Skeletal muscle tissue (tissue), 4 donors: ENCODE results near the gene BCL7B. TPM values are rescaled to one million over a fixed set of nuclear protein-coding genes. Genes with fewer than 3 reads are reported as not detected.

Experiments used
- H3K27ac ChIP-seq: one replicate; pipeline ENCODE4 v1.7.0; 2013; ENCODE audit warnings: mild to moderate bottlenecking, low read depth, low read length, inconsistent platforms
- H3K27me3 ChIP-seq, 3 donors: one replicate each; pipeline ENCODE4 v1.7.0; 2013; ENCODE audit warnings: low read length in 3 of 3; ENCODE audit not compliant: control insufficient read depth in 3 of 3, insufficient read depth in 3 of 3
- H3K36me3 ChIP-seq, 3 donors: one replicate each; pipeline ENCODE4 v1.7.0; 2013; ENCODE audit warnings: low read length in 3 of 3; ENCODE audit not compliant: control insufficient read depth in 3 of 3, insufficient read depth in 3 of 3
- H3K4me1 ChIP-seq, 3 donors: one replicate each; pipeline ENCODE4 v1.7.0; 2013; ENCODE audit warnings: low read length in 3 of 3, mild to moderate bottlenecking in 3 of 3; ENCODE audit not compliant: control insufficient read depth in 3 of 3, insufficient read depth in 3 of 3
- H3K4me3 ChIP-seq, 3 donors: one replicate each; pipeline ENCODE4 v1.7.0; 2013; ENCODE audit warnings: low read length in 3 of 3
- H3K9ac ChIP-seq, 3 donors: one replicate each; pipeline ENCODE4 v1.7.0; 2013; ENCODE audit warnings: low read length in 3 of 3, mild to moderate bottlenecking in 3 of 3, moderate library complexity in 2 of 3, low read depth in 1 of 3
- H3K9me3 ChIP-seq, 3 donors: one replicate each; pipeline ENCODE4 v1.7.0; 2013; ENCODE audit warnings: low read length in 3 of 3; ENCODE audit not compliant: control insufficient read depth in 3 of 3
- total RNA-seq: library from RNA; depleted of rRNA; stranded (reverse); fragments of >200 nt; gene quantifications from one replicate; pipeline ENCODE4 v1.2.3, GENCODE V29; 2014
- donor health status: Osteomylitis.

Gene BCL7B
- total RNA-seq, 1 donor from 2014 or later = 6.8 TPM

- H3K27ac ChIP-seq = peak overlapping the region; percentile 86
- H3K9me3 ChIP-seq = no peaks in the 10 kb centered on the region
- H3K4me3 ChIP-seq = peak overlapping the region; percentile 54 to 86 (median 85)
- H3K4me1 ChIP-seq = peaks cover 27 to 32% (median 31%) of the 10 kb centered on the region in 3 donors
- peaks cover 0 to 5% (median 0%) of the 10 kb centered on the region in 3 donors for H3K36me3 ChIP-seq
- H3K9ac ChIP-seq = peak overlapping the region; percentile 68 to 87 (median 79)
- H3K27me3 ChIP-seq = no peaks in the 10 kb centered on the region
Measured at GRCh38 chr7:73521636-73522104, 35.8 kb downstream of the BCL7B start.

GRCh38 chr7:73520673-73521635 is 36.5 kb downstream of the BCL7B start:
- Histone ChIP-seq H3K27me3 (no peaks in the 10 kb centered on the region), H3K4me1 (peaks cover 27 to 32% (median 31%) of the 10 kb centered on the region in 3 donors), H3K4me3 (peak overlapping the region; percentile 64 to 86 (median 85)), H3K36me3 (peaks cover under 1 to 5% (median 3%) of the 10 kb centered on the region in 3 donors), H3K27ac (peak overlapping the region; percentile 86), H3K9ac (peak overlapping the region; percentile 48 to 87 (median 79)), H3K9me3 (no peaks in the 10 kb centered on the region)

- Histone ChIP-seq H3K4me1 (peaks cover 27 to 32% (median 31%) of the 10 kb centered on the region in 3 donors), H3K36me3 (peaks cover 5 to 10% (median 7%) of the 10 kb centered on the region in 3 donors), H3K4me3 (peak overlapping the region; percentile 56 to 86 (median 64)), H3K9me3 (no peaks in the 10 kb centered on the region), H3K27me3 (no peaks in the 10 kb centered on the region), H3K9ac (peak overlapping the region; percentile 48 to 87 (median 79)), H3K27ac (peak overlapping the region; percentile 86)
Measured at GRCh38 chr7:73519867-73520672, 37.4 kb downstream of the BCL7B start.

GRCh38 chr7:73518470-73518869 is 39.0 kb downstream of the BCL7B start:
- H3K36me3 ChIP-seq = peaks cover 5 to 13% (median 11%) of the 10 kb centered on the region in 3 donors
- H3K9me3 ChIP-seq = no peaks in the 10 kb centered on the region
- H3K9ac ChIP-seq = no peak overlapping the region
- H3K4me1 ChIP-seq = peaks cover 27 to 32% (median 31%) of the 10 kb centered on the region in 3 donors
- no peaks in the 10 kb centered on the region for H3K27me3 ChIP-seq
- peak overlapping the region in 1 of 3 donors; percentile 36 for H3K4me3 ChIP-seq
- no peak overlapping the region for H3K27ac ChIP-seq

- Histone ChIP-seq H3K9ac (no peak overlapping the region), H3K9me3 (no peaks in the 10 kb centered on the region), H3K27me3 (no peaks in the 10 kb centered on the region), H3K4me3 (no peak overlapping the region), H3K4me1 (peaks cover 23 to 32% (median 27%) of the 10 kb centered on the region in 3 donors), H3K27ac (no peak overlapping the region), H3K36me3 (peaks cover 5 to 13% (median 11%) of the 10 kb centered on the region in 3 donors)
Measured at GRCh38 chr7:73517241-73517995, 40.1 kb downstream of the BCL7B start.

GRCh38 chr7:73515178-73515577 is 42.3 kb downstream of the BCL7B start:
- H3K9me3 ChIP-seq = no peaks in the 10 kb centered on the region
- no peak overlapping the region for H3K9ac ChIP-seq
- no peaks in the 10 kb centered on the region for H3K27me3 ChIP-seq
- H3K4me1 ChIP-seq = peaks cover 17 to 23% (median 22%) of the 10 kb centered on the region in 3 donors
- no peak overlapping the region for H3K27ac ChIP-seq
- H3K4me3 ChIP-seq = no peak overlapping the region
- peaks cover 9 to 18% (median 16%) of the 10 kb centered on the region in 3 donors for H3K36me3 ChIP-seq

- H3K4me3 ChIP-seq = no peak overlapping the region
Measured at GRCh38 chr7:73512018-73512780, 45.3 kb downstream of the BCL7B start.

GRCh38 chr7:73509463-73509862 is 48.0 kb downstream of the BCL7B start:
- Histone ChIP-seq H3K4me3 (no peak overlapping the region), H3K4me1 (no peaks in the 10 kb centered on the region), H3K9me3 (no peaks in the 10 kb centered on the region), H3K36me3 (peaks cover 22 to 43% (median 36%) of the 10 kb centered on the region in 3 donors), H3K27me3 (no peaks in the 10 kb centered on the region), H3K9ac (no peak overlapping the region), H3K27ac (no peak overlapping the region)

More at GRCh38 chr7:73512018-73512780, 45.3 kb downstream of the BCL7B start:
- H3K27me3 ChIP-seq = no peaks in the 10 kb centered on the region
- no peak overlapping the region for H3K27ac ChIP-seq
- H3K9me3 ChIP-seq = no peaks in the 10 kb centered on the region
- H3K36me3 ChIP-seq = peaks cover 25 to 36% (median 30%) of the 10 kb centered on the region in 3 donors
- no peak overlapping the region for H3K9ac ChIP-seq
- H3K4me1 ChIP-seq = peaks cover 3 to 4% (median 3%) of the 10 kb centered on the region in 3 donors
